T-helper 2 cell treated with Interferon-gamma antibody and Interleukin-4, amounts not matched to agents 5 μg/mL and 100 μg/mL, for 36 hours (primary cell): ENCODE data around the gene COPZ1.
"Not testable (repeated sequence)": the region's sequence is repeated elsewhere in the genome, so short reads cannot be mapped to it uniquely, and the experiment has no call there.

Experiments used
- DNase-seq: peaks from one replicate; pipeline ENCODE4 v3.0.0; 2021; ENCODE audit warnings: low spot score
- H3K27ac Mint-ChIP-seq: one replicate; pipeline ENCODE4 v1.8.0; 2021; ENCODE audit warnings: mild to moderate bottlenecking, mixed read lengths
- H3K27me3 Mint-ChIP-seq: one replicate; pipeline ENCODE4 v1.8.0; 2021; ENCODE audit warnings: low read depth, mixed read lengths
- H3K36me3 Mint-ChIP-seq: one replicate; pipeline ENCODE4 v1.8.0; 2021; ENCODE audit warnings: low read depth, mixed read lengths
- H3K4me1 Mint-ChIP-seq: one replicate; pipeline ENCODE4 v1.8.0; 2021; ENCODE audit warnings: low read depth, mixed read lengths
- H3K4me3 Mint-ChIP-seq: one replicate; pipeline ENCODE4 v1.8.0; 2022; ENCODE audit warnings: mild to moderate bottlenecking, moderate library complexity, mixed read lengths
- H3K9me3 Mint-ChIP-seq: one replicate; pipeline ENCODE4 v1.8.0; 2021; ENCODE audit warnings: mixed read lengths

Gene COPZ1

DNA sequence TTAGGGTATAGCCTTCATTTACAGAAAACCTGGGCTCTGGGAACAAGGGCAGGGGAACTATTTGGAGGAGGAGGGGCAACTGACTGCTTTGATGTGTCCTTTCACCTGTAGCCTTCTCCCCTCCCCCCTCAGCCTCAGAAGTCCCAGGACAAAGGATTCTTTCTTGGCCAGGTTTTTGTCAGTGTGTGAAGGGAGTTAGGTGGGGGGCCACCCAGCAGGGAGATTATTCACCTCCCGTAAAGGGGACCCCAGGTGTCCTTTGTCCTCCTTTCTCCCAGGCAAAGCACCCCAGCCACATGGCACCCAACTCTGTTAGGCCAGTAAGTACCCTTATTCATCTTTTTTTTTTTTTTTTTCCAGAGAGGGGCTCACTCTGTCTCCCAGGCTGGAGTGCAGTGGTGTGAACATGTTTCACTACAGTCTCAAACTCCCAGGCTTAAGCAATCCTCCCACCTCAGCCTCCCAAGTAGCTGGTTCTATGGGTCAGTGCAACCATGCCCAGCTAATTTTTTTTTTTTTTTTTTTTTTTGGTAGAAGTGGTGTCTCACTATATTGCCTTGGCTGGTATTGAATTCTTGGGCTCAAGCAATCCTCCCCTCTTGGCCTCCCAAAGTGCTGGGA is 23.4 kb upstream of the COPZ1 start:
- Mint-ChIP-seq H3K4me3 (no peak overlapping the region), H3K4me1 (peaks cover 21% of the 10 kb centered on the region), H3K36me3 (no peaks in the 10 kb centered on the region), H3K9me3 (no peaks in the 10 kb centered on the region), H3K27me3 (peaks cover 68% of the 10 kb centered on the region), H3K27ac (no peak overlapping the region)
- no peak for DNase-seq

DNA sequence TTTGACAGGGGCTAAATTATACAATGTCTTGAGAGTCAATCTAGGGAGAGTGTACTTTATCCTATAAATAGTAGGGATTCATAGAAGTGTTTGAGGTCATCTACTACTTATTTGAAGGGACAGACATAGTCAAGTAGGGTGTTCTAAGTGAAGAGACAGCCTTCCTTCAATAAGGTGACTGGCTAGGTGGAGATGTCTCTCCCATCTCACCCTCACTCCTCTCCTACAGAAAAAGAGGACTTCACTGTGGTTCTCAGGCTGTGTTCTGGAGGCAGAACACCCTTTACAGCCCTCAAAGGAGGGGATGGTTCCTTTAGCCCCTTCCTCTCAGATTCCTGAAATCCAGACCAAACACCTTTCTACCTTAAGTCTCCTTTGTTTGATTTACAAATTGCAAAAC is 21.3 kb upstream of the COPZ1 start:
- no peaks in the 10 kb centered on the region for H3K36me3 Mint-ChIP-seq
- peaks cover 26% of the 10 kb centered on the region for H3K4me1 Mint-ChIP-seq
- DNase-seq = no peak
- no peaks in the 10 kb centered on the region for H3K9me3 Mint-ChIP-seq
- no peak overlapping the region for H3K27ac Mint-ChIP-seq
- no peak overlapping the region for H3K4me3 Mint-ChIP-seq
- H3K27me3 Mint-ChIP-seq = peaks cover 62% of the 10 kb centered on the region

DNA sequence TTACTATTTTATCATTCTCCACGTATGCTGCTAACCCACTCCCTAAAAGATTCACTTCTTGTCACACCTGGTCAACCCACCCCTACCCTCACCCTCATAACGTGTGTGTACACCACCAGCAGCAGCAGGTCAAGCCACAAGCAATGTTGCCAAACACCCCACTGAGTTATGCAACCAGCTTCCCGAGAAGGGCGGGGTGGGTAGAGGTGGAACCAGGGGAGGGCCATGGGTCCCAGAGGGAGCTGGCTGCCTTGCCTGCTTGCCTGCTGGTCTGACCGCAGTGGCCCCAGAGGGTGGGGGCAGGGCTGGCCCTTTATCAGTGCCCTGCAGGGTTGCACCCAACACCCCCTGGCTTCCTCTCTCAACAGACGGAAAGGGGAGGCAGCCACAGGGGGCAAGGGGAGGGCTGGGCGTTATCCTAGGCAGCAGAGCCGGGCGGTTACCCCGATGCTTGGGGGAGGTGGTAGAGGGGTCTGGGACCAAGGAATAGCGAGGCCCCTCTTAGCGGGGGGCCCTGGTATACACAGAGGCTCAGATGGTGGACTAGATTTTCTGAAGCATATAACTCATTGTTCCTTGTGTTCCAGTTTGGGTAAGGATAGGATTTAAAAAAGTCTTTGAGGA is 20.6 kb upstream of the COPZ1 start:
- Mint-ChIP-seq H3K36me3 (no peaks in the 10 kb centered on the region), H3K4me3 (no peak overlapping the region), H3K9me3 (no peaks in the 10 kb centered on the region), H3K4me1 (peaks cover 26% of the 10 kb centered on the region), H3K27ac (no peak overlapping the region), H3K27me3 (peaks cover 56% of the 10 kb centered on the region)
- DNase-seq = no peak

DNA sequence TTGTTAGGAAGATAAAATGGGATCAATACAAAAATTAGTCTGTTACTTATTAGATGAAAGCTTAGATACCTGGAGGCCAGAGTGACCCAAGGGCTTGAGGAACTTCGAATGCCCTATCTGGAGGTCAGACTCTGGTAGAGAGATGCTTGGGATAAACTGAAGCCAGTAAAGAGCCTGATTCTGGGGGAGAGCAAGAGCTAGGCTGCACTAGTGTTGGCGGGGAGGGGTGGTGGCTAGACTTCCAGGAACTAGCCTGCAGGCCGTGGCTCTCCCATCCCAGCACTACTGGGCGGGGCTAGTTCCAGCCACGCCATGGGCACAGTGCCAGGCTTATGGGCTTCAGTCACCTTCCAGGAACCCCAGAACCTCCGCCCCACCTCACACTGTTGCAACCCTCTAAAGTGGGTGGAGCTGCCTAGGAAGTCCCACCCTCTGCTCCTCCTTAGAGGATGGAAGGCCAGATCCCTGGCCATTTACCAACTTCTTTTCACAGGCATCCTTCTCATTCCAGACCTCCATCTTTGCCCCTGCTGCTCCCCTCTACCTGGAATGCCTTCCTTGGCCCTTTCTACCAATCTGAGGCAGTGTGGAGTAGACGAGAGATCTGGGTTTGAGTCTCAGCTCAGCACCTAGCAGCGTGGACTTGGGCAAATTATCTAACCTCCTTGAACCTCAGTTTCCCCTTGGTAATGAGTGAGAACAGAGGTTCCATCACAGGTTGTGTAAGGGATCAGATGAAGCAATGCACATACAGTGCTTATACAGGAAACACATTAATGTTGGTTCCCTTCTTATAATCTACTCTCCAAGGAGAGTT is 17.8 kb upstream of the COPZ1 start:
- Mint-ChIP-seq H3K27ac (no peak overlapping the region), H3K27me3 (peaks cover 31% of the 10 kb centered on the region), H3K9me3 (no peaks in the 10 kb centered on the region), H3K4me1 (peaks cover 15% of the 10 kb centered on the region), H3K36me3 (no peaks in the 10 kb centered on the region), H3K4me3 (peak overlapping the region; percentile 41)
- DNase-seq = no peak

DNA sequence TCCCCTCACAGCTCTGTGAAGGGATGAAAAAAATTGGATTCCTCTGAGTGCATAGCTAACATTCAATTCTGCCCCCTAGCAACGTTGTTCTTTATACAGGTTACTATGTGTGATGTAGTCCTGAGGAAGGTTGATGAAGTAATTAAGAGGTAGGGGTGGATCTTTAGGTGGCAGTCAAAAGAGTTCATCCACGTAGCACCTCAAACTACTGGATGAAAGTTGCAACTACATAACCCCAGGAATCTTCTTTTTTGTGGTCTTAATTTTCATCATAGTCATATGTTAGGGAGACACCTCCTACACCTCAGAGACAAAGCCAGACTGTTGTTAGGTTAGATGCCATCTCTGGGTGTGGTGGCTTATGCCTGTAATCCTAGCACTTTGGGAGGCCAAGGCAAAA is 13.9 kb upstream of the COPZ1 start:
- Mint-ChIP-seq H3K4me1 (peaks cover 7% of the 10 kb centered on the region), H3K27ac (no peak overlapping the region), H3K27me3 (peaks cover 11% of the 10 kb centered on the region), H3K36me3 (no peaks in the 10 kb centered on the region), H3K4me3 (no peak overlapping the region), H3K9me3 (no peaks in the 10 kb centered on the region)
- no peak for DNase-seq

DNA sequence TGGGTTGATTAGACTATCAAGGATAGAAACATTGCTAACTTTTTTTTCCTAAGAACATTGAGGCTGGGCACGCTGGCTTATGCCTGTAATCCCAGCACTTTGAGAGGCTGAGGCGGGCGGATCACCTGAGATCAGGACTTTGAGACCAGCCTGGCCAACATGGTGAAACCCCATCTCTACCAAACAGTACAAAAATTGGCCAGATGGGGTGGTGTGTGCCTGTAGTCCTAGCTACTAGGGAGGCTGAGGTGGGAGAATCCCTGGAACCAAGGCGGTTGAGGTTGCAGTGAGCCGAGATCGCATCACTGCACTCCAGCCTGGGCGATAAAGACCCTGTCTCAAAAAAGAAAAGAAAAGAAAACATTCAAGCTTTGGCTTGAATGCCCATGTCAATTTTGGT is 12.6 kb upstream of the COPZ1 start:
- H3K4me3 Mint-ChIP-seq, H3K27me3 Mint-ChIP-seq, H3K36me3 Mint-ChIP-seq, DNase-seq, H3K27ac Mint-ChIP-seq, H3K4me1 Mint-ChIP-seq, H3K9me3 Mint-ChIP-seq: not testable (repeated sequence)

DNA sequence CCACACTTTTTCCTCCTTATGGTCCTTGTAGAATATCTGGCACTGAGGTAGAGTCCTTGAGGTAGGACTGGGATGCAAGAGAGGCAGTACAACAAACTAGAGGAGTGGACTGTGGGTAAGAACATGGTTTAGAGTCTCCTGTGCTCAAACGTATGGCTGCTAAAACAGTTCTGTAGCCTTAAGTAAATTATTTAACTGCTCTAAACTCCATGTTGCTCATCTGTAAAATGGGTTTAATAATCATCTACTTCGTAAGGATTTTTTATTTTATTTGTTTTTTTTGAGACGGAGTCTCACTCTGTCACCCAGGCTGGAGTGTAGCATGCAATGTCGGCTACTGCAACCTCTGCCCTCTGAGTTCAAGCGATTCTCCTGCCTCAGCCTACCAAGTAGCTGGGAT is 3.6 kb upstream of the COPZ1 start:
- no peak for DNase-seq
- no peaks in the 10 kb centered on the region for H3K9me3 Mint-ChIP-seq
- peaks cover 6% of the 10 kb centered on the region for H3K4me1 Mint-ChIP-seq
- H3K27ac Mint-ChIP-seq = no peak overlapping the region
- H3K27me3 Mint-ChIP-seq = peaks cover 2% of the 10 kb centered on the region
- no peak overlapping the region for H3K4me3 Mint-ChIP-seq
- peaks cover 5% of the 10 kb centered on the region for H3K36me3 Mint-ChIP-seq

DNA sequence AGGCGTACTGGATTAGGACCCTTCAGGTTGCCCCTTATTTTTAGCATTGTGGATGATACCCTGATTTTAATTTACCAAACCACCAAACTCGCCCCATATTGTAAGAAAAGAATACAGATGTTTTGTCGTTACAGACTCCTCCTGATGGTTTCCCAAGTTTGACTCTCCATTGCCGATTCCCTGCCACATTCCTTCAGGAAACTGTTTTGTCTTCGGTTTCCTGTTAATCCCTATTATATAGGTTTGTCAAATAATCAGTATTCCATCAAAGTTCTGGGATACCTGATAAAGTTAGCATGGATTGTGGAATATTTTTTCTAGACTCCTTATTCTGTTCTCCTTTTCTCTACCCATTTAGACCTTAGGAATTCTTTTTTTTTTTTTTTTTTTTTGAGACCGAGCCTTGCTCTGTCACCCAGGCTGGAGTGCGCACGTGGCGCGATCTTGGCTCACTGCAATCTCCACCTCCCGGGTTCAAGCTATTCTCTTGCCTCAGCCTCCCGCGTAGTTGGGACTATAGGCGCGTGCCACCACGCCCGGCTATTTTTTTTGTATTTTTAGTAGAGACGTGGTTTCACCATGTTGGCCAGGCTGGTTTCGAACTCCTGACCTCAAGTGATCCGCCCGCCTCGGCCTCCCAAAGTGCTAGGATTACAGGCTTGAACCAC is 645 bp downstream of the COPZ1 start:
- H3K4me1 Mint-ChIP-seq = peaks cover 32% of the 10 kb centered on the region
- not testable (repeated sequence) for H3K9me3 Mint-ChIP-seq, H3K27me3 Mint-ChIP-seq, H3K36me3 Mint-ChIP-seq, DNase-seq
- peak overlapping the region; percentile 90 for H3K4me3 Mint-ChIP-seq
- H3K27ac Mint-ChIP-seq = peak overlapping the region; percentile 94

DNA sequence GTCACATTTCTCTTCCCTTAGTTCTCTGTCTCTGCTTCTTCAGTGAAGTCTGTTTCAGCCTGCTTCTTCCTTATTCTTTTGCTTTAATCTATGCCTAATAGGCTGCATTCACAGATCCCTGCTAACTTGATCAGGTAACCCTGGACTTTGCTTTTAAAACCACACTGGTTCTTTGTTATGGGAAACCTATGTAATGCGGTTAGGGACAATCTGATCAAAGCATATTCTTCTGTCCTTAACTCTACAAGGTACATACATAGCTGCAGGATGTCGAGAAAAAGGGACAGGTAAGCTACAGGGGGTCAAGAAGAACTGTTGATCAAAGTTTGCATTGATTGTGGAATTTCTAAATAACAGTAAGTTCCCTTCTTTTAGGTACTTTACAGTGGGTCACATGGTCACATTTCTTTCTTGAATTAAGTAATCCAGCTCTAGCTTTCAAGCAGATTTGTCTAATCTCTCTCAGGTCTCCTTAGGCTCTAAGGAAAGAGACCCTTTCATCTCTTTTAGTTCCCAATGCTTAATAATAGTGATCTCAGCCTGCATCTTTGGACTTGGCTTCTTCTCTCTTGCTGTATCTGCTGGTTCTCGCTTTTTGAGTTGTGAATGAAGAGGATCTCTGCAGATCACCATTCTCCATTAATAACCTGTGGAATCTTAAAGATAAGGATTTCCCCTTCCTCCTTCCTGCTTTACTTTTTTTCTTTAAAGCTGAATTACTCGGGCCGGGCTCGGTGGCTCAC is 3.8 kb downstream of the COPZ1 start:
- Mint-ChIP-seq H3K4me3 (peak overlapping the region; percentile 54), H3K36me3 (peaks cover 14% of the 10 kb centered on the region), H3K9me3 (no peaks in the 10 kb centered on the region), H3K27me3 (no peaks in the 10 kb centered on the region), H3K27ac (peak overlapping the region; percentile 66), H3K4me1 (peaks cover 49% of the 10 kb centered on the region)
- DNase-seq = no peak

DNA sequence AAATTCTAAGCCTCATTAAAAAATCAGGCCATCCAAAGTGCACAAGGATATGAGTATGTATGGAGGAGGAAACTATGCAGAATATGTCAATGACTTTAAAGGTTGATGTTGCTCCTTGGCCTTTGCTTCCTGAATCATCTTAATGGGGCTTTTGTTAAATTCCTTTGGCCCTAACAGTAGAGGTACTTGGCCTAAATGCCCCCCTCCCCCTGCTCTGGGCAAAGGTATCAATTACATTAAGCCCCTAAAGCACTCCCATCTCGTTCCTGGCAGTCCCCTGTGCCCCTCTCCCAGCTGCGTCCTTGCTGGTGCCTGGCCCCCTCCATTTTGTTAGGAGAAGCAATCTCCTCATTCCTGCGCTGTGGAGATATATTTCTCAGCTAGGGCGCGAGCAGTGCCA is 4.8 kb downstream of the COPZ1 start:
- Mint-ChIP-seq H3K4me1 (peaks cover 46% of the 10 kb centered on the region), H3K9me3 (no peaks in the 10 kb centered on the region), H3K36me3 (peaks cover 14% of the 10 kb centered on the region), H3K27ac (peak overlapping the region; percentile 37), H3K4me3 (no peak overlapping the region), H3K27me3 (no peaks in the 10 kb centered on the region)
- DNase-seq = no peak

DNA sequence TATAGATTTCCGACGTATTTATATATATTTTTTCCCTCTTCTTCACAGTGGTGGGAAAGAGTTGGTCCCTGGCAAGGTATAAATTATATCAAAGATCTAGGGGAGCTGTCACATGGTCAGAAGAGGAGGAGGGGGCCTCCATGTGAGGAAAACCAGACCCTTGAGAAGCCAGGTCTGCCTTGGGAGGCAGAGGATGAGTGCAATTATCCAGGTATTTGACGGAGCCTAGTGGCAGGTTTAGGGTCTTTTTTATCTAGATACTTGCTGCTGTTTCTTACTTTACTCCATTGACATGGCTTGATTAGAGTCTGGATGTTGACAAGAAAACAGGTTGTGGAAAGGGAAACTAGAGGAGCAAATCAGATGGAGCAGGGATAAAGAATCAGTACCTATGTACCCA is 5.5 kb downstream of the COPZ1 start:
- H3K4me3 Mint-ChIP-seq = peak overlapping the region; percentile 62
- H3K9me3 Mint-ChIP-seq = no peaks in the 10 kb centered on the region
- DNase-seq = no peak
- H3K4me1 Mint-ChIP-seq = peaks cover 49% of the 10 kb centered on the region
- H3K27ac Mint-ChIP-seq = peak overlapping the region; percentile 79
- no peaks in the 10 kb centered on the region for H3K27me3 Mint-ChIP-seq
- peaks cover 8% of the 10 kb centered on the region for H3K36me3 Mint-ChIP-seq

DNA sequence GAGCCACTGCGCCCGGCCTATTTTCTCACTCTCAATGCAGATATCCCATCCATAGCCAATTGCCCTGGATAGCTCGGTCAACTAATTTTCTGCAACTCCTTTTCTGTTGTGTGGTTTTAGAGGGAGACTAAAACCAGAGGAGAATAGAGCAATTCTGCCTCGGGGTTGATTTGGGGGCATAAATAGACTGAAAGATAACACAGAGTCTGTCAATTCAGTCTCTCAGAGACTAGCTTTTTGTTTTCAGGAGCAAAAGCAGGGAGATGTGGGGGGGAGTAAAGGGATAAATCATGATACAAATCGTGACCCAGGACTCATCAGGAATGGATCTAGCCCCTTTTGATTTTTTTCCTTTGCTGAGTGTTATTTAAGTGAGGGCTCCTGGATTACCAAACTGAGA is 6.5 kb downstream of the COPZ1 start:
- Mint-ChIP-seq H3K27ac (peak overlapping the region; percentile 26), H3K9me3 (no peaks in the 10 kb centered on the region), H3K27me3 (no peaks in the 10 kb centered on the region), H3K36me3 (peaks cover 8% of the 10 kb centered on the region), H3K4me1 (peaks cover 44% of the 10 kb centered on the region), H3K4me3 (peak overlapping the region; percentile 62)
- DNase-seq = no peak

DNA sequence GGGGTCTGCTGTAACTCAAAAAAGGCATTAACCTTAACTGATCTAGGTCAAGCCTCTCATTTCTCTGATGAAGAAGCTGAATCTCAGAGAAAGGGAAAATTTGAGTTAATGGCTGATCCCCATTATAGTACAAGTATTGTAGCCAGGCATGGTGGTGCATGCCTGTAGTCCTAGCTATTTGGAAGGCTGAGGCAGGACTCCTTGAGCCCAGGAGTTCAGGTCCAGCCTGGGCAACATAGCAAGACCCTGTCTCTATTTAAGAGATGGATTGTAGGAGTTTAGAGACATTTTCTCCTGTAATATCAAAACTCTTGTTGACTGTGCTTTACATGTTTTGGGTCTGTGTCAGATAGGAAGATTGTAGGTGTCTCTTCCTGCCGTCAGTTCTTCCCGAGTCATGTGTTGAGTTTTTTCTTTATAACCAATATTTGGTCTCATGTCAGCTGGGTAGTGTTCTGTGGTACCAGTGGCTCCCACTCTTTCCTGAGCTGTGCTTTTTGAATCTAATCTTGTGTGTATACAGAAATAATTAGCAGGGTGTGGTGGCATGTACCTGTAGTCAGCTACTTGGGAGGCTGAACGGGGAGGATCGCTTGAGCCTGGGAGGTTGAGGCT is 8.6 kb downstream of the COPZ1 start:
- Mint-ChIP-seq H3K36me3 (peaks cover 8% of the 10 kb centered on the region), H3K9me3 (no peaks in the 10 kb centered on the region), H3K27me3 (no peaks in the 10 kb centered on the region), H3K27ac (no peak overlapping the region), H3K4me1 (peaks cover 37% of the 10 kb centered on the region), H3K4me3 (peak overlapping the region; percentile 11)
- DNase-seq = peak; percentile 16
